ENCODE results near the gene BANF2. TPM values are rescaled to one million over a fixed set of nuclear protein-coding genes. Genes with fewer than 3 reads are reported as not detected.

The BANF2 gene
- total and polyA plus RNA-seq, 2 of the 13 experiments (the other 11 are each of a cell fraction or from before 2014, with no cell fraction given) = 0.35 TPM; not detected in 1

- Histone ChIP-seq H3K9ac (ENCODE audit: insufficient read depth, low read depth, low read length) (no peak overlapping the region), H3K36me3 (replicated peaks in 1 of 2; ENCODE audit: control insufficient read depth in 1 of 2, insufficient read depth in 2 of 2, low read length in 2 of 2) (no peaks in the 10 kb centered on the region), H4K20me1 (ENCODE audit: insufficient read depth, low read length) (no peaks in the 10 kb centered on the region), H3K4me2 (ENCODE audit: low read depth, low read length) (no peak overlapping the region), H3K27ac (ENCODE audit: extremely low read length, insufficient read depth, low read length) (no peak overlapping the region), H3K27me3 (ENCODE audit: control insufficient read depth in 1 of 2, insufficient read depth in 2 of 2, low read length in 2 of 2) (peaks cover 6 to 15% of the 10 kb centered on the region in 2 experiments; a peak in 3 of 5 replicates), H3K79me2 (ENCODE audit: insufficient read depth, low read length) (no peaks in the 10 kb centered on the region), H2AFZ (ENCODE audit: low read length) (no peak overlapping the region), H3K4me1 (ENCODE audit: insufficient read depth, low read length) (peaks cover 55% of the 10 kb centered on the region), H3K4me3 (replicated peaks in 1 of 3; ENCODE audit: insufficient read depth in 1 of 3, low read depth in 2 of 3, low read length in 3 of 3) (no peak overlapping the region), H3K9me3 (ENCODE audit: low read length) (no peaks in the 10 kb centered on the region)
- CTCF ChIA-PET (ENCODE audit: low intra/inter-chr PET ratio, low total read pairs) = no interaction called here
- intact Hi-C loops (cut with micrococcal nuclease; ENCODE audit: unreplicated experiment) = no loop called here
- in situ Hi-C loops (cut with HindIII; ENCODE audit: extremely low pct_ligation_motif_present, low pct_unique_long_range_greater_than_20kb) = no loop called here
- BruUV-seq (replicated peaks) = no TSS peak
- DNase-seq (ENCODE audit: low spot score) (no peak), ATAC-seq (no peak), FAIRE-seq (no peak)
- WGBS (ENCODE audit: low lambda C conversion rate) = 32% methylated on average over 3 of the region's 3 CpGs
- TF ChIP-seq SIN3B (IDR thresholded peaks at IDR 0.05; ENCODE audit: low read length) (no peak), RFX5 (IDR thresholded peaks at IDR 0.05; ENCODE audit: low read depth, low read length) (no peak), ZNF672 (CRISPR knock-in tag; IDR thresholded peaks at IDR 0.05) (no peak), PAWR (CRISPR knock-in tag; IDR thresholded peaks at IDR 0.05; ENCODE audit: borderline replicate concordance) (no peak), SNAPC5 (CRISPR knock-in tag; IDR thresholded peaks at IDR 0.05; ENCODE audit: borderline replicate concordance) (no peak), PLSCR1 (CRISPR knock-in tag; IDR thresholded peaks at IDR 0.05; ENCODE audit: borderline replicate concordance) (no peak), NFATC3 (CRISPR knock-in tag; IDR thresholded peaks at IDR 0.05) (no peak), THRA (CRISPR knock-in tag; IDR thresholded peaks at IDR 0.05; ENCODE audit: borderline replicate concordance) (no peak), ZNF33A (CRISPR knock-in tag; IDR thresholded peaks at IDR 0.05; ENCODE audit: borderline replicate concordance) (no peak)
- POLR2A ChIA-PET = no interaction called here
Observed at GRCh38 chr20:17782768-17783167, 83.0 kb downstream of the BANF2 start.

All from HepG2 (cell line).